HepG2 (cell line): ENCODE measurements around the gene ARMH1. TPM values are rescaled to one million over a fixed set of nuclear protein-coding genes. Genes with fewer than 3 reads are reported as not detected.

ENCODE experiments used
- ARHGAP35 ChIP-seq: sonication (generic); formaldehyde crosslinking; IDR thresholded peaks from 2 replicates; pipeline ENCODE4 v1.9.0; 2022; ENCODE audit warnings: mild to moderate bottlenecking, inconsistent platforms, moderate library complexity, missing genetic modification reagents, borderline replicate concordance
- ATF7 ChIP-seq, 2 experiments: fragments of 450-650 bp in 1 of 2; sonication (generic) in 1 of 2; formaldehyde crosslinking in 1 of 2; IDR thresholded peaks; 2 replicates each; pipeline versions ENCODE4 v1.4.0 to v1.6.1; 2016 to 2020; ENCODE audit warnings: antibody characterized with exemption in 1 of 2, mild to moderate bottlenecking in 1 of 2, missing genetic modification reagents in 1 of 2
- CHD2 ChIP-seq: IDR thresholded peaks from 2 replicates; pipeline ENCODE4 v1.6.1; 2011; ENCODE audit warnings: low read depth, low read length, improper control_type of control experiment
- DPF2 ChIP-seq: sonication (generic); formaldehyde crosslinking; IDR thresholded peaks from 2 replicates; pipeline ENCODE4 v1.4.0; 2020; ENCODE audit warnings: mild to moderate bottlenecking, low read depth, missing genetic modification reagents, borderline replicate concordance
- FOXC1 ChIP-seq: sonication (generic); formaldehyde crosslinking; IDR thresholded peaks from 2 replicates; pipeline ENCODE4 v1.8.0; 2022; ENCODE audit warnings: mild to moderate bottlenecking, missing genetic modification reagents, borderline replicate concordance
- GATA4 ChIP-seq: sonication (generic); IDR thresholded peaks from 2 replicates; pipeline ENCODE4 v1.6.1; 2016; ENCODE audit warnings: antibody characterized with exemption, low read depth, borderline replicate concordance
- KAT8 ChIP-seq: IDR thresholded peaks from 2 replicates; pipeline ENCODE4 v1.6.1; 2016; ENCODE audit warnings: missing genetic modification reagents, missing compliant biosample characterization
- NCOA2 ChIP-seq: sonication (generic); formaldehyde crosslinking; IDR thresholded peaks from 2 replicates; pipeline ENCODE4 v1.8.0; 2022; ENCODE audit warnings: inconsistent platforms
- ONECUT2 ChIP-seq: sonication (generic); formaldehyde crosslinking; IDR thresholded peaks from 2 replicates; pipeline ENCODE4 v1.4.0; 2020; ENCODE audit warnings: missing genetic modification reagents
- PITX1 ChIP-seq: sonication (generic); formaldehyde crosslinking; IDR thresholded peaks from 2 replicates; pipeline ENCODE4 v1.5.1; 2020; ENCODE audit warnings: mild to moderate bottlenecking, missing genetic modification reagents
- RAD21 ChIP-seq: fragments of 450-650 bp; formaldehyde crosslinking; IDR thresholded peaks from 2 replicates; pipeline ENCODE4 v1.5.0; 2020; ENCODE audit warnings: mild to moderate bottlenecking
- ZBTB40 ChIP-seq, 2 experiments: fragments of 450-650 bp in 1 of 2; sonication (generic) in 1 of 2; formaldehyde crosslinking in 1 of 2; IDR thresholded peaks; 2 replicates each; pipeline versions ENCODE4 v1.6.1 to v1.8.0; 2016 to 2022; ENCODE audit warnings: antibody characterized with exemption in 1 of 2, mild to moderate bottlenecking in 1 of 2, missing genetic modification reagents in 1 of 2
- ZFX ChIP-seq: sonication (generic); formaldehyde crosslinking; IDR thresholded peaks from 2 replicates; pipeline ENCODE4 v1.4.0; 2020; ENCODE audit warnings: mild to moderate bottlenecking, low read depth, missing genetic modification reagents, moderate library complexity
- ZNF570 ChIP-seq: sonication (generic); formaldehyde crosslinking; IDR thresholded peaks from 2 replicates; pipeline ENCODE4 v1.4.0; 2020; ENCODE audit warnings: mild to moderate bottlenecking, missing genetic modification reagents, borderline replicate concordance
- ZNF572 ChIP-seq: sonication (generic); formaldehyde crosslinking; IDR thresholded peaks from 2 replicates; pipeline ENCODE4 v1.5.1; 2020; ENCODE audit warnings: mild to moderate bottlenecking, missing genetic modification reagents
- ZNF598 ChIP-seq: sonication (generic); formaldehyde crosslinking; IDR thresholded peaks from 2 replicates; pipeline ENCODE4 v1.5.1; 2020; ENCODE audit warnings: mild to moderate bottlenecking, missing genetic modification reagents, borderline replicate concordance
- ZNF781 ChIP-seq: sonication (generic); formaldehyde crosslinking; IDR thresholded peaks from 2 replicates; pipeline ENCODE4 v1.5.1; 2020; ENCODE audit warnings: borderline replicate concordance, mild to moderate bottlenecking, missing genetic modification reagents; ENCODE audit errors: not compliant biosample characterization
- ZNF816 ChIP-seq: sonication (generic); formaldehyde crosslinking; IDR thresholded peaks from 2 replicates; pipeline ENCODE4 v1.8.0; 2022; ENCODE audit warnings: missing genetic modification reagents, mild to moderate bottlenecking, borderline replicate concordance
- ZNF839 ChIP-seq: sonication (generic); formaldehyde crosslinking; IDR thresholded peaks from 2 replicates; pipeline ENCODE4 v1.4.0; 2020; ENCODE audit warnings: missing genetic modification reagents, mild to moderate bottlenecking, borderline replicate concordance
- ZSCAN21 ChIP-seq: sonication (generic); formaldehyde crosslinking; IDR thresholded peaks from 2 replicates; pipeline ENCODE4 v1.8.0; 2022; ENCODE audit warnings: mild to moderate bottlenecking, missing genetic modification reagents, moderate library complexity, borderline replicate concordance
- polyA plus RNA-seq, 8 experiments: library from polyadenylated mRNA; depleted of rRNA in 3 of 8; stranded (reverse) in 7 of 8; unstranded in 1 of 8; fragments of >200 nt; fragmentation: Illumina TruSeq in 4 of 8; extraction: Trizol in 4 of 8; gene quantifications; 2 replicates each; pipeline versions ENCODE4 v1.2.1 to v1.2.3, GENCODE V29; 2011 to 2016; ENCODE audit warnings: low read depth in 4 of 8, missing spikeins in 1 of 8, mixed read lengths in 1 of 8; ENCODE audit not compliant: insufficient read depth in 1 of 8
- total RNA-seq, 5 experiments: library from RNA; depleted of rRNA; stranded (reverse); fragments of >200 nt; fragmentation: Illumina TruSeq; extraction: Trizol; gene quantifications; 2 replicates each; pipeline ENCODE4 v1.2.3, GENCODE V29; 2016; ENCODE audit warnings: low read depth in 1 of 5

ARMH1 gene
- total and polyA plus RNA-seq, 2 of the 13 experiments (the other 11 are each of a cell fraction or from before 2014, with no cell fraction given): 0.69 TPM; not detected in 1

DNA sequence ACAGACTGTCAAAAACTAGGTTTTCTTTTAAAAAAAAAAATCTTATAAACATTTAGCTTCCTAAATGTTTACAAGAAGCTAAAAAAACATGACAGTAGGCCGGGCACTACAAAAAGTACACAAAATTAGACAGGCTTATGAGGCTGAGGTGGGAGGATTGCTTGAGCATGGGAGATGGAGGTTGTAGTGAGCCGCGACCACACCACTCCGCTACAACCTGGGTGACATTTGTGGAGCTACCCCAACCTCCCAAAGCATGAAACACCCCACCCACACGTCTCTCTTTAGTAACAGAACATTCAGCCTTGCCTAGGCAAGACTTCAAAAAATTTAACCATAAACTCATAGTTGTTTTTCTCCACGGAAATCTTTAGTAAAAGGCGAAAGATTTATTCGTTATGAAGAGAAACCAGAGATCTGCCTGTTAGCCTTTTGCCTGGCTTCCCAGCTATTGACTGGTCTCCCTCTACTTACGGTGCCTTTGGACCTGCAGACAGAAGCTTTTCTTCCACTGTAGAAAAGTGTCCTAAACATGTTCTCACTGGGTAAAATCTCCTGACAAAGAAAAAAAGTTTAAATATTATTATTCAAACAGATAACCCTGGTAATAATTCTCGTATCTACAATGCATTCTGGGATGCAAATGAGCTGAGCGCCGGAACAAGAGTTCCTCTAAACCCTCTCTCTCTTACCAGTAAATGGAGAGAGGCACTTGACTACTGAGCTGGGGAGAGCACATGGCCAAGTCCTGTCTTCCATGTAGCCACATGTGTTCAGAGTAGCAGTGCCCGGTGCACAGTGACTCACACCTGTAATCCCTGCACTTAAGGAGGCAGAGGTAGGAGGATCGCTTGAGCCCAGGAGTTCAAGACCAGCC, 47.2 kb downstream of the ARMH1 start (continued):
- no peak for TF ChIP-seq ZBTB40 (IDR thresholded peaks at IDR 0.05)
- TF ChIP-seq ZBTB40 (CRISPR knock-in tag; IDR thresholded peaks at IDR 0.05): no peak
- no peak for TF ChIP-seq ATF7 (IDR thresholded peaks at IDR 0.05)
- no peak for TF ChIP-seq ATF7 (CRISPR knock-in tag; IDR thresholded peaks at IDR 0.05)
- no peak for TF ChIP-seq ONECUT2 (CRISPR knock-in tag)
- no peak for TF ChIP-seq ZNF839 (CRISPR knock-in tag)
- no peak for TF ChIP-seq CHD2
- peak; percentile 70 for TF ChIP-seq KAT8 (CRISPR knock-in tag)
- TF ChIP-seq ZNF570 (CRISPR knock-in tag): 0 out of 2 replicates have a peak, but pooled peaks have one; percentile 41
- TF ChIP-seq ZSCAN21 (CRISPR knock-in tag): peak; percentile 54
- no peak for TF ChIP-seq FOXC1 (CRISPR knock-in tag)
- TF ChIP-seq ZFX (CRISPR knock-in tag): peak; percentile 32; the same call in 1 of the 2 replicates
- peak; percentile 56; the same call in 1 of the 2 replicates for TF ChIP-seq PITX1 (CRISPR knock-in tag)
- TF ChIP-seq ZNF572 (CRISPR knock-in tag): no peak
- peak; percentile 86 for TF ChIP-seq RAD21 (CRISPR knock-in tag)
- no peak for TF ChIP-seq ZNF598 (CRISPR knock-in tag)
- peak; percentile 83 for TF ChIP-seq NCOA2
- TF ChIP-seq ARHGAP35 (CRISPR knock-in tag): no peak
- peak; percentile 76 for TF ChIP-seq ZNF781 (CRISPR knock-in tag)
- no peak; the same call in 1 of the 2 replicates for TF ChIP-seq ZNF816 (CRISPR knock-in tag)
- peak; percentile 100 for TF ChIP-seq GATA4
- no peak for TF ChIP-seq DPF2 (CRISPR knock-in tag)
